GM12874 (cell line): ENCODE measurements around the gene VSIG4.

Experiments
- CTCF ChIP-seq: IDR thresholded peaks from 2 replicates; pipeline ENCODE4 v1.5.1; 2011; ENCODE audit warnings: low read depth, mild to moderate bottlenecking, control low read depth, low read length, moderate library complexity; ENCODE audit not compliant: insufficient read depth

VSIG4 gene

GRCh38 chrX:66039944-66040343, at the start of gene VSIG4:
TSS of gene VSIG4 (minus strand) at chrX:66040080. CDS start at chrX:66039998, 82 bp downstream.
- no peak for TF ChIP-seq CTCF

- no peak for TF ChIP-seq CTCF
Observed at GRCh38 chrX:66076801-66077200, 36.9 kb upstream of the VSIG4 start.

- no peak for TF ChIP-seq CTCF
Observed at GRCh38 chrX:66074920-66075879, 35.3 kb upstream of the VSIG4 start.

GRCh38 chrX:66071126-66071525, 31.2 kb upstream of the VSIG4 start:
- no peak for TF ChIP-seq CTCF

GRCh38 chrX:66064261-66064660, 24.4 kb upstream of the VSIG4 start:
- no peak for TF ChIP-seq CTCF

GRCh38 chrX:66054978-66055377, 15.1 kb upstream of the VSIG4 start:
- TF ChIP-seq CTCF = no peak

GRCh38 chrX:66053414-66053813, 13.5 kb upstream of the VSIG4 start:
- no peak for TF ChIP-seq CTCF
